ENCODE measurements around the gene CNDP1.
"Not testable (repeated sequence)": the region's sequence is repeated elsewhere in the genome, so short reads cannot be mapped to it uniquely, and the experiment has no call there.

CNDP1 gene

DNA sequence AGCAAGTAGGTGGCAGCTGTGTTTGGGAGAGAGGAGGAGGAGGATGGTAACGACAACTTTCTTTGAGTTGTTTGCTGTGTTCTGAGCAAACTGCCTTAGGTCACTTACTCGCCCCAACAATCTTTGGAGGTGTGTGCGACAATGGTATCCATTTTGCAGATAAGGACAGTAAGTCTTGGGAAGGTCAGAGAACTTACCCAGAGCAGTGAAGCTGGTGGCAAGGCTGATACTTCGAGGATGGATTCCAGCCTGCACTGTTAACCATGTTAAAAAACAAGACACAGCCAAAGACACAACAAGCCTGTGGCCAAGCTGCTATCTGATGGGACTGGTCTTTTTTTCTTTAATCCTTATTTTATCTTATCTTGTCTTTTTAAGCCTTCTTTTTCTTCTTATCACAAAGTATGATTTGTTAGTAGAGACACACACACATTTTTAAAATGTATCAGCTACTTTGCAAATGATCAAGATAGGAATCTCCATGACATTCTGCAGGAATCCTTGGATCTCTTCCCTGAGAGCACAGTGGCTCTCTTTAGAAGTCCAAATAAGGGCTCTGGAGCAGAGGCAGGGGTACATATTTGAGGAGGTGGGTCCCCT is 27.9 kb downstream of the CNDP1 start:
- DNase-seq: no peak
- H3K27me3 Mint-ChIP-seq (ENCODE audit: low read depth, poor library complexity): peaks cover 17% of the 10 kb centered on the region

DNA sequence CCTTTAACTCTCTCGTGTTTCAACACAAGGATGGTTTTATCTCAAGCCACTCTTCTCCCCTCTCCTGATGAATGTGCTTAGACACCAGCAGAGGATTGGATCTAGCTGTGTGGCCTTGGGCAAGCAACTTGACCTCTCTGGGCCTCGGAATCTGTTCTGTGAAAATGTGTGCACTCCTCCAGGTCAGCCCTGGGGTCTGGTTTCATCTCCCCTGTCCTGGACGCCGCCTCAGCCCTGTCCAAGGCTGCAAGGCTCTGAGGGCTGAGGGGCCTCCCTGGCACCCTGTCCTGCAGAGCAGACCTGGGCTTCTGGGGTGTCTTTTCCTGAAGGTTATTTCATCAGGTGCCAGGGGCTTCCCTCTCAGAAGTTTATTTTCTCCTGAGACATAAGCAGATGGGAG is 28.5 kb downstream of the CNDP1 start:
- no peak overlapping the region for H3K27ac Mint-ChIP-seq
- DNase-seq: no peak

More for the DNA sequence above, 27.9 kb downstream of the CNDP1 start:
- Mint-ChIP-seq H3K4me3 (no peak overlapping the region), H3K4me1 (peaks cover 13% of the 10 kb centered on the region), H3K27ac (no peak overlapping the region), H3K36me3 (ENCODE audit: low read depth) (peaks cover 5% of the 10 kb centered on the region), H3K9me3 (peaks cover 26% of the 10 kb centered on the region)
- TF ChIP-seq, protein P1, sequence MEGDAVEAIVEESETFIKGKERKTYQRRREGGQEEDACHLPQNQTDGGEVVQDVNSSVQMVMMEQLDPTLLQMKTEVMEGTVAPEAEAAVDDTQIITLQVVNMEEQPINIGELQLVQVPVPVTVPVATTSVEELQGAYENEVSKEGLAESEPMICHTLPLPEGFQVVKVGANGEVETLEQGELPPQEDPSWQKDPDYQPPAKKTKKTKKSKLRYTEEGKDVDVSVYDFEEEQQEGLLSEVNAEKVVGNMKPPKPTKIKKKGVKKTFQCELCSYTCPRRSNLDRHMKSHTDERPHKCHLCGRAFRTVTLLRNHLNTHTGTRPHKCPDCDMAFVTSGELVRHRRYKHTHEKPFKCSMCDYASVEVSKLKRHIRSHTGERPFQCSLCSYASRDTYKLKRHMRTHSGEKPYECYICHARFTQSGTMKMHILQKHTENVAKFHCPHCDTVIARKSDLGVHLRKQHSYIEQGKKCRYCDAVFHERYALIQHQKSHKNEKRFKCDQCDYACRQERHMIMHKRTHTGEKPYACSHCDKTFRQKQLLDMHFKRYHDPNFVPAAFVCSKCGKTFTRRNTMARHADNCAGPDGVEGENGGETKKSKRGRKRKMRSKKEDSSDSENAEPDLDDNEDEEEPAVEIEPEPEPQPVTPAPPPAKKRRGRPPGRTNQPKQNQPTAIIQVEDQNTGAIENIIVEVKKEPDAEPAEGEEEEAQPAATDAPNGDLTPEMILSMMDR (IDR thresholded peaks at IDR 0.05): no peak

DNA sequence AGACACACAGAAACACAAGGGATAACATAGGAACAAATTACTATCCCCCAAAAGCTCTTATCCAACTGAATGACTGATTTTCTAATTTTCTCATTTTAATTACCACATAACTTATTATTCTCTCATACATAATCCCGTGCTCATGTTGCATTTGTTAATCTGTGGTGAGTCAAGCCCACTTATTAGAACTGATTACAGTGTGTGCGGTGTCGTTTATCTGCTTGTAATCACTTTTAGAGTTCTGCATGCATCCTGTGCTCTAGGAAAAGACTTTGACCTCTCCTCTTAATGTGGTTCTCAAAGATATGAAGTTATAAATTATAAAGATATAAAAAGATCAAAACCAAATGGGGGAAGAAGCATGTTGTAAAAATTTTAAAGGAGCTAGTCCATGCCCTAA is 29.7 kb downstream of the CNDP1 start:
- peaks cover 9% of the 10 kb centered on the region for H3K27me3 Mint-ChIP-seq (ENCODE audit: low read depth, poor library complexity)
- DNase-seq: no peak
- H3K36me3 Mint-ChIP-seq (ENCODE audit: low read depth): peaks cover 5% of the 10 kb centered on the region
- peaks cover 13% of the 10 kb centered on the region for H3K4me1 Mint-ChIP-seq
- TF ChIP-seq, protein P1 (IDR thresholded peaks at IDR 0.05): no peak
- no peak overlapping the region for H3K27ac Mint-ChIP-seq
- no peak overlapping the region for H3K4me3 Mint-ChIP-seq
- peaks cover 34% of the 10 kb centered on the region for H3K9me3 Mint-ChIP-seq

More for the DNA sequence above, 28.5 kb downstream of the CNDP1 start:
- Mint-ChIP-seq H3K9me3 (peaks cover 30% of the 10 kb centered on the region), H3K4me3 (no peak overlapping the region), H3K27me3 (ENCODE audit: low read depth, poor library complexity) (peaks cover 11% of the 10 kb centered on the region), H3K36me3 (ENCODE audit: low read depth) (peaks cover 5% of the 10 kb centered on the region), H3K4me1 (peaks cover 13% of the 10 kb centered on the region)
- TF ChIP-seq, protein P1 (IDR thresholded peaks at IDR 0.05): no peak

DNA sequence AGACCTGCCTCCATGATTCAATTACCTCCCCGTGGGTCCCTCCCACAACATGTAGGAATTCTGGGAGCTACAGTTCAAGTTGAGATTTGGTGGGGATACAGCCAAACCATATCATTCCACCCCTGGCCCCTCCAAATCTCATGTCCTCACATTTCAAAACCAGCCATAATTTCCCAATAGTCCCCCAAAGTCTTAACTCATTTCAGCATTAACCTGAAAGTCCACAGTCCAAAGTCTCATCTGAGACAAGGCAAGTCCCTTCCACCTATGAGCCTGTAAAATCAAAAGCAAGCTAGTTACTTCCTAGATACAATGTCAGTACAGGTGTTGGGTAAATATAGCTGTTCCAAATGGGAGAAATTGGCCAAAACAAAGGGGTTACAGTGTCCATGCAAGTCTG is 30.9 kb downstream of the CNDP1 start:
- not testable (repeated sequence) for H3K27ac Mint-ChIP-seq; H3K36me3 Mint-ChIP-seq (ENCODE audit: low read depth); H3K4me3 Mint-ChIP-seq; H3K27me3 Mint-ChIP-seq (ENCODE audit: low read depth, poor library complexity); DNase-seq
- Mint-ChIP-seq H3K9me3 (peaks cover 34% of the 10 kb centered on the region), H3K4me1 (peaks cover 13% of the 10 kb centered on the region)

DNA sequence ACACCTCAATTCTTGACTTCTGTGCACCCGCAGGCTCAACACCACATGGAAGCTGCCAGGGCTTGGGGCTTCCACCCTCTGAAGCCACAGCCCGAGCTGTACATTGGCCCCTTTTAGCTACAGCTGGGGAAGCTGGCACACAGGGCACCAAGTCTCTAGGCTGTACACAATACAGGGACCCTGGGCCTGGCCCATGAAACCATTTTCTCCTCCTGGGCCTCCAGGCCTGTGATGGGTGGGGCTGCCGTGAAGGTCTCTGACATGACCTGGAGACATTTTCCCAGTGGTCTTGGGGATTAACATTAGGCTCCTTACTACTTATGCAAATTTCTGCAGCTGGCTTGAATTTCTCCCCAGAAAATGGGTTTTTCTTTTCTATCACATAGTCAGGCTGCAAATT is 31.7 kb downstream of the CNDP1 start:
- not testable (repeated sequence) for H3K27me3 Mint-ChIP-seq (ENCODE audit: low read depth, poor library complexity); H3K4me3 Mint-ChIP-seq; H3K27ac Mint-ChIP-seq; H3K36me3 Mint-ChIP-seq (ENCODE audit: low read depth); DNase-seq
- Mint-ChIP-seq H3K9me3 (peaks cover 34% of the 10 kb centered on the region), H3K4me1 (peaks cover 13% of the 10 kb centered on the region)

DNA sequence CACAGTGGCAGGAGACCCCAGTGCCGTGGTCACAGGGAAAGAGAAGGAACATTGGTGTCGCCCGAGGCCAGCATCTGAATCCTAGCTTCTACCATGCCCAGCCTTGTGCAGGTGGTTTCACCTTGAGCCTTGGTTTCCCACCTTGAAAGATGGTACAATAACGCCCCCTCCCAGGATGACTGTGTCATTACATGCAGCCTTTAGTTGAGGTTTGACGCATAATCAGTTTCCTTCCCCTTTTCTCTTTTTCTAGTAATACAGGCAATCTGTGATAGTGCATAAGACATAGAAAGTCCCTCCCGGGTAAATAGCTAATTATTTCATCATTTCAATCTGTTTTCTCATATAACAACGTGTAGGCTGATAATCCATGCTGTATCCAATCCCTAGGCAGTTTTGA is 33.5 kb downstream of the CNDP1 start:
- Mint-ChIP-seq H3K4me1 (peaks cover 7% of the 10 kb centered on the region), H3K9me3 (peaks cover 34% of the 10 kb centered on the region), H3K36me3 (ENCODE audit: low read depth) (peaks cover 5% of the 10 kb centered on the region), H3K27me3 (ENCODE audit: low read depth, poor library complexity) (no peaks in the 10 kb centered on the region), H3K4me3 (no peak overlapping the region), H3K27ac (no peak overlapping the region)
- TF ChIP-seq, protein P1 (IDR thresholded peaks at IDR 0.05): peak; percentile 8
- no peak for DNase-seq

DNA sequence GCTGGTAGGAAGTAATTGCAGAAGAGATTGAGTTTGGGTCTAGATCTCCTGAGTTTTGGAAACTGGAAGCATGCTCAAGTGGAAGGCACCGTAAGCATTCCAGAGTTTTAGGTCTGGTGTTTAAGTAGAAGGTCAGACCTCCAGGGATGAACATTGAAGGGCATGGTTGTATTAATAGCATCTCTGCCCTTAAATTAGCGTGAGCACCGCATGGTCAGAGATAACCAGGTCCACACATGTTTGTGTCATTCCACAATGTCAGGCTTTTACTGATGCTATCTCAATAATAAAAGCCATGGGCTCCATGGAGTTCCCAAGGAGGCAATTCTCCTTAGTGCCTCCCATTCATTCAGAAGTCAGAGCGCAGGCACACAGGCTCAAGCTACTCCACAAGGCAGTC is 35.1 kb downstream of the CNDP1 start:
- Mint-ChIP-seq H3K4me1 (no peaks in the 10 kb centered on the region), H3K27ac (no peak overlapping the region), H3K36me3 (ENCODE audit: low read depth) (peaks cover 5% of the 10 kb centered on the region), H3K9me3 (peaks cover 34% of the 10 kb centered on the region), H3K4me3 (no peak overlapping the region), H3K27me3 (ENCODE audit: low read depth, poor library complexity) (peaks cover 3% of the 10 kb centered on the region)
- TF ChIP-seq, protein P1 (IDR thresholded peaks at IDR 0.05): no peak
- DNase-seq: no peak

All from nephron progenitor cell (in vitro differentiated cells).